Metanephros (tissue), 2 donors: ENCODE data around the gene SLC22A5. TPM values are rescaled to one million over a fixed set of nuclear protein-coding genes. Genes with fewer than 3 reads are reported as not detected.

Experiments
- small RNA-seq: library from RNA; depleted of rRNA; stranded (forward); fragments of <200 nt; gene quantifications from one replicate; pipeline ENCODE3, GENCODE V24; 2014; ENCODE audit warnings: low replicate concordance
- total RNA-seq: library from RNA; depleted of rRNA; stranded (reverse); fragments of >200 nt; gene quantifications from one replicate; pipeline ENCODE4 v1.2.3, GENCODE V29; 2014

SLC22A5 gene
- total RNA-seq, result 26.9 TPM

DNA sequence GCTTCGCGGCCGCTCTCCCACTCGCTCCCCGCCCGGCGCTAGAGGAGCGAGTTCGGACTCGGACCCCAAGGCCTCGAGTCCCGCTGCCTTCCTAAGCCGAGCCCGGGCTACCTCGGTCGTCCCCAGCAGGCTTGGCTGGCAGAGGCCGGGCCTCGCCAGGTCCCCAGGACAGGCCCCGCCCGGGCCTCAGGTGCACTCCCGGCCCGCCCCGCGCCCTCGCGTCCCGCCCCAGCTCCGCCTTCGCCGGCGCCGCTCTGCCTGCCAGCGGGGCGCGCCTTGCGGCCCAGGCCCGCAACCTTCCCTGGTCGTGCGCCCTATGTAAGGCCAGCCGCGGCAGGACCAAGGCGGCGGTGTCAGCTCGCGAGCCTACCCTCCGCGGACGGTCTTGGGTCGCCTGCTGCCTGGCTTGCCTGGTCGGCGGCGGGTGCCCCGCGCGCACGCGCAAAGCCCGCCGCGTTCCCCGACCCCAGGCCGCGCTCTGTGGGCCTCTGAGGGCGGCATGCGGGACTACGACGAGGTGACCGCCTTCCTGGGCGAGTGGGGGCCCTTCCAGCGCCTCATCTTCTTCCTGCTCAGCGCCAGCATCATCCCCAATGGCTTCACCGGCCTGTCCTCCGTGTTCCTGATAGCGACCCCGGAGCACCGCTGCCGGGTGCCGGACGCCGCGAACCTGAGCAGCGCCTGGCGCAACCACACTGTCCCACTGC, at the start of gene SLC22A5:
Gene SLC22A5 (plus strand): TSS at position 237 of the 707 bp plus-strand sequence. CDS start 263 bp downstream, at position 500.

Small RNAs within 50 kb of the gene (small RNA-seq; reads per million reads assigned to genes)
- gene MIR3936, result not detected

Other genes starting within 250 kb of the SLC22A5 start
- gene P4HA2, start 141.9 kb upstream of the SLC22A5 start, total RNA-seq, result 28.6 TPM
- 25.9 TPM for gene PDLIM4, start 112.0 kb upstream of the SLC22A5 start, total RNA-seq
- gene SLC22A4, start 75.3 kb upstream of the SLC22A5 start, total RNA-seq, result 4.3 TPM
- gene IRF1, start 121.1 kb downstream of the SLC22A5 start, total RNA-seq, result 31.0 TPM
- gene IL5, start 173.8 kb downstream of the SLC22A5 start, total RNA-seq, result not detected
- gene RAD50, start 187.3 kb downstream of the SLC22A5 start, total RNA-seq, result 19.2 TPM